Right lobe of liver (tissue), 6 donors: ENCODE measurements around the gene SFXN1. TPM values are rescaled to one million over a fixed set of nuclear protein-coding genes. Genes with fewer than 3 reads are reported as not detected.

Source experiments
- ATAC-seq, 4 donors: fragments of 200-7000 bp; cut with Tn5 transposase; one replicate each; pipeline ENCODE4 v1.9.1; 2020; ENCODE audit warnings: mild to moderate bottlenecking in 4 of 4, moderate library complexity in 4 of 4
- DNase-seq, 3 donors: peaks; one replicate each; pipeline ENCODE4 v3.0.0-alpha.2; 2020
- H3K27ac ChIP-seq, 3 donors: fragments of 200-600 bp; one replicate each; pipeline ENCODE4 v1.8.0; 2022
- H3K27me3 ChIP-seq, 2 donors: fragments of 200-600 bp; one replicate each; pipeline ENCODE4 v1.8.0; 2022
- H3K36me3 ChIP-seq, 4 donors: fragments of 200-600 bp; sonication (generic) in 1 of 4; one replicate each; pipeline versions ENCODE4 v1.5.1 to v1.8.0; 2017 to 2022; ENCODE audit warnings: control low read depth in 1 of 4
- H3K4me1 ChIP-seq, 4 donors: fragments of 200-600 bp; sonication (generic) in 1 of 4; one replicate each; pipeline versions ENCODE4 v1.5.1 to v1.8.0; 2017 to 2022; ENCODE audit warnings: control low read depth in 1 of 4
- H3K4me3 ChIP-seq, 3 donors: fragments of 200-600 bp; one replicate each; pipeline ENCODE4 v1.8.0; 2022
- H3K9me3 ChIP-seq, 4 donors: fragments of 200-600 bp; sonication (generic) in 1 of 4; one replicate each; pipeline versions ENCODE4 v1.5.1 to v1.8.0; 2017 to 2022; ENCODE audit warnings: control low read depth in 1 of 4
- POLR2A ChIP-seq: fragments of 450-650 bp; IDR thresholded peaks from one replicate; pipeline ENCODE4 v1.6.1; 2017; ENCODE audit warnings: antibody characterized with exemption, mild to moderate bottlenecking
- WGBS: methylation state at CpG from one replicate; pipeline ENCODE4 v1.1.6; 2018; ENCODE audit warnings: low coverage, low lambda C conversion rate; ENCODE audit not compliant: insufficient coverage; ENCODE audit errors: missing lambda C conversion rate; 5-methylcytosine and 5-hydroxymethylcytosine counted together
- intact Hi-C, 2 donors: fragments of 100-400 bp; cut with DNase I; formaldehyde crosslinking; loops; one replicate each; pipeline versions ENCODE4 v1.11.2 to v1.14.1; 2022
- total RNA-seq, 6 experiments: library from RNA; depleted of rRNA in 2 of 6; stranded (reverse); fragments of >200 nt in 2 of 6; fragmentation: NEBNext Ultra II Directional in 3 of 6; extraction: Animal tissue kit (Norgen Biotek cat#: 25700) in 3 of 6; gene quantifications; one replicate each; pipeline versions ENCODE4 v1.1.0 to v1.2.4, GENCODE V29; 2016 to 2023
- TF ChIP-seq, protein P1 (sequence below), 4 donors: fragments of 200-600 bp in 3 of 4; fragments of 450-650 bp in 1 of 4; IDR thresholded peaks; one replicate each; pipeline versions ENCODE4 v1.5.1 to v1.8.0; 2016 to 2022; ENCODE audit warnings: antibody characterized with exemption in 4 of 4, mild to moderate bottlenecking in 2 of 4
- donor health status: DM: no; HTN: yes; CAD: no.
- donor health status: DM: no; HTN: no; CAD: no.
- donor health status: DM: no; HTN: no; CAD: no.
- donor health status: DM: no; HTN: yes; CAD: no.
- donor health status: DM: no; HTN: yes; CAD: no.

SFXN1 gene
- total RNA-seq, 6 experiments from 2014 or later, result 58.9 to 123 (median 89.1) TPM

- H3K9me3 ChIP-seq, result no peaks in the 10 kb centered on the region
- intact Hi-C loops, result loop anchor here in 1 of 2 donors (10.0 kb wide), 1 partner anchor 171 kb away; no protein-coding TSS in a partner anchor
- H3K27me3 ChIP-seq, result no peaks in the 10 kb centered on the region
Observed at GRCh38 chr5:175544108-175544511, 65.8 kb downstream of the SFXN1 start.

GRCh38 chr5:175544586-175544985 lies 66.2 kb downstream of the SFXN1 start:
- TF ChIP-seq, protein P1, sequence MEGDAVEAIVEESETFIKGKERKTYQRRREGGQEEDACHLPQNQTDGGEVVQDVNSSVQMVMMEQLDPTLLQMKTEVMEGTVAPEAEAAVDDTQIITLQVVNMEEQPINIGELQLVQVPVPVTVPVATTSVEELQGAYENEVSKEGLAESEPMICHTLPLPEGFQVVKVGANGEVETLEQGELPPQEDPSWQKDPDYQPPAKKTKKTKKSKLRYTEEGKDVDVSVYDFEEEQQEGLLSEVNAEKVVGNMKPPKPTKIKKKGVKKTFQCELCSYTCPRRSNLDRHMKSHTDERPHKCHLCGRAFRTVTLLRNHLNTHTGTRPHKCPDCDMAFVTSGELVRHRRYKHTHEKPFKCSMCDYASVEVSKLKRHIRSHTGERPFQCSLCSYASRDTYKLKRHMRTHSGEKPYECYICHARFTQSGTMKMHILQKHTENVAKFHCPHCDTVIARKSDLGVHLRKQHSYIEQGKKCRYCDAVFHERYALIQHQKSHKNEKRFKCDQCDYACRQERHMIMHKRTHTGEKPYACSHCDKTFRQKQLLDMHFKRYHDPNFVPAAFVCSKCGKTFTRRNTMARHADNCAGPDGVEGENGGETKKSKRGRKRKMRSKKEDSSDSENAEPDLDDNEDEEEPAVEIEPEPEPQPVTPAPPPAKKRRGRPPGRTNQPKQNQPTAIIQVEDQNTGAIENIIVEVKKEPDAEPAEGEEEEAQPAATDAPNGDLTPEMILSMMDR (IDR thresholded peaks at IDR 0.05), result no peak
- no peaks in the 10 kb centered on the region for H3K9me3 ChIP-seq
- no peak overlapping the region for H3K4me3 ChIP-seq
- H3K27me3 ChIP-seq, result no peaks in the 10 kb centered on the region
- 72% methylated on average over 4 of the region's 5 CpGs for WGBS
- no peak for ATAC-seq
- no peaks in the 10 kb centered on the region for H3K36me3 ChIP-seq
- no peak for DNase-seq
- H3K4me1 ChIP-seq, result no peaks in the 10 kb centered on the region
- H3K27ac ChIP-seq, result no peak overlapping the region
- intact Hi-C loops, result loop anchor here in 1 of 2 donors (10.0 kb wide), 1 partner anchor 170 kb away; no protein-coding TSS in a partner anchor

More at GRCh38 chr5:175544108-175544511, 65.8 kb downstream of the SFXN1 start:
- Histone ChIP-seq H3K4me1 (no peaks in the 10 kb centered on the region), H3K27ac (no peak overlapping the region), H3K36me3 (no peaks in the 10 kb centered on the region), H3K4me3 (no peak overlapping the region)
- TF ChIP-seq, protein P1 (IDR thresholded peaks at IDR 0.05), result no peak
- no peak for TF ChIP-seq POLR2A
- WGBS, result 77% methylated on average over 1 of the region's 1 CpG
- ATAC-seq, result no peak
- DNase-seq, result no peak

DNA sequence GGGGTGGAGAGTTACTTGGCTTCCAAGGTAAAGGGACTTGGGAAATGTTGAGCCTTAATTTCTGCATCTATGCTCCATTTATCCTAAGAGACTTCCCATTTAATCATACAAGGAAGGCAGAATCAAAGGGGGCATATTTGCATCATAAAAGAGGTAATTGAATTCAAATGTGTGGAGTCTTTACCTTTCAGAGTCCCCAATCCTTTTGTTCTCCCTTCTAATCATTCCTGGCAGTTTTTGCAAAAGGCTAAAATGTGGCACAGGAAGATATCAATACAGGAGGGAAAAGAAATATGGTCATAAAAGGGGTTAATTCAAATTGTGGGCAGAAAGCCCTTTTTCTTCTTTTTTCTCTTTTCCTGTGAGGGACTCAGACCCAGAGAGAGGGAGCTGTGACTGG lies 69.5 kb downstream of the SFXN1 start:
- ATAC-seq, result no peak

GRCh38 chr5:175548626-175549311 lies 70.4 kb downstream of the SFXN1 start:
- intact Hi-C loops, result loop anchor here in 1 of 2 donors (10.0 kb wide), 1 partner anchor 166 kb away; no protein-coding TSS in a partner anchor
- H3K36me3 ChIP-seq, result no peaks in the 10 kb centered on the region
- WGBS, result 57% methylated on average over 7 of the region's 15 CpGs
- no peak overlapping the region for H3K27ac ChIP-seq
- no peaks in the 10 kb centered on the region for H3K9me3 ChIP-seq
- DNase-seq (no peak), ATAC-seq (no peak)
- no peak overlapping the region for H3K4me3 ChIP-seq
- TF ChIP-seq, protein P1 (IDR thresholded peaks at IDR 0.05), result no peak
- H3K27me3 ChIP-seq, result no peaks in the 10 kb centered on the region
- H3K4me1 ChIP-seq, result no peaks in the 10 kb centered on the region

More for the DNA sequence above, 69.5 kb downstream of the SFXN1 start:
- Histone ChIP-seq H3K9me3 (no peaks in the 10 kb centered on the region), H3K4me3 (no peak overlapping the region), H3K36me3 (no peaks in the 10 kb centered on the region), H3K27me3 (no peaks in the 10 kb centered on the region), H3K4me1 (no peaks in the 10 kb centered on the region), H3K27ac (no peak overlapping the region)
- no peak for TF ChIP-seq POLR2A
- TF ChIP-seq, protein P1 (IDR thresholded peaks at IDR 0.05), result no peak
- intact Hi-C loops, result loop anchor here in 1 of 2 donors (10.0 kb wide), 1 partner anchor 167 kb away; no protein-coding TSS in a partner anchor
- no peak for DNase-seq
